Hindlimb muscle (tissue), 1 donor: Measurements from ENCODE around the gene SLC12A3. TPM values are rescaled to one million over a fixed set of nuclear protein-coding genes. Genes with fewer than 3 reads are reported as not detected.
"Not testable (repeated sequence)": the region's sequence is repeated elsewhere in the genome, so short reads cannot be mapped to it uniquely, and the experiment has no call there.

Source experiments
- DNase-seq: peaks from one replicate; pipeline ENCODE4 v3.0.0-alpha.2; 2013
- polyA plus RNA-seq: library from polyadenylated mRNA; unstranded; fragments of 120-200 nt; gene quantifications from one replicate; pipeline ENCODE4 v1.2.1, GENCODE V29; 2013; ENCODE audit not compliant: insufficient read length

SLC12A3 gene
- polyA plus RNA-seq, 1 donor, result 0.05 TPM

- no peak for DNase-seq
Observed at GRCh38 chr16:56848955-56849689, 15.9 kb upstream of the SLC12A3 start.

GRCh38 chr16:56849690-56850680, 15.0 kb upstream of the SLC12A3 start:
- no peak for DNase-seq

GRCh38 chr16:56851671-56852400, 13.2 kb upstream of the SLC12A3 start:
- no peak for DNase-seq

GRCh38 chr16:56852401-56852730, 12.6 kb upstream of the SLC12A3 start:
- no peak for DNase-seq

GRCh38 chr16:56852968-56853367, 12.0 kb upstream of the SLC12A3 start:
- no peak for DNase-seq

DNA sequence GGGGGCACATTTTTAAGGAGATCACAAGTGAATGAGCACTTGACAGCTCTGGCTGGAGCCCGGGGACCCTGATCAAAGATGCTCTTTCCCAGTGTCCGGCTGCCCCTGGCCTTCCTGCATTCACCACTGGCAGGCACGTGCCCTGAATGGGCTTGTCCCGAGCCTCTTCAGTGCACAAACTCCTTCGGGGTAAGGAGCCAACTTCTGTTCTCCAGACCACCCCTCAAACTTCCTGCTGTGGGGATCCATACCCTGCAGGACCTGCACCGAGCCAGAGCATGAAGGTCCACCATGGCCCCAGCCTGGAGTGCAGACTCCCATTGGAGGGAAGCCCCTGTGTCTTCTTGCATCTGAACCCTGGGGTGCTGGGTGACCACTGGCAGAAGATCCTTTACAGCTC, 9.8 kb upstream of the SLC12A3 start:
- no peak for DNase-seq

GRCh38 chr16:56855946-56856345, 9.1 kb upstream of the SLC12A3 start:
- DNase-seq, result no peak

- no peak for DNase-seq
Observed at GRCh38 chr16:56856876-56857447, 8.0 kb upstream of the SLC12A3 start.

DNA sequence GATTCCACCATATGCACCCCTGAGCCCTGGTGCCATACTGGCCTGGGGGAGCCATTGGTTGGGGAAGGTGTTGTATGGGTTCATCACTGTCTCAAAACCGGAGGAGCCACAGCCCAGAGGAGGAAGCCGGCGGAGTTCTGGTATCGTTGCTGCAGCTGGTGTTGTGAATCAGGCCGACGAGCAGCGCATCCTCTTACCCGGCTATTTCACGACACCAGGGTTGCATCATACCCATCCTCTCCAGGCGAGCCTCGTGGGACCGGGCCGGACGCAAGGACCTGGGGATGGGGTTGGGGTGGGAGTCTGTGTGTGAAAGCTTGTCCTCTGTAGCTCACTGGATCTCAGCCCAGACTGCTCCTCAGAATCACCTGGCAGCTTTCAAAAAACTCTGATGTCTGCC, 6.6 kb upstream of the SLC12A3 start:
- DNase-seq, result no peak

GRCh38 chr16:56859636-56860035, 5.4 kb upstream of the SLC12A3 start:
- DNase-seq, result no peak

DNA sequence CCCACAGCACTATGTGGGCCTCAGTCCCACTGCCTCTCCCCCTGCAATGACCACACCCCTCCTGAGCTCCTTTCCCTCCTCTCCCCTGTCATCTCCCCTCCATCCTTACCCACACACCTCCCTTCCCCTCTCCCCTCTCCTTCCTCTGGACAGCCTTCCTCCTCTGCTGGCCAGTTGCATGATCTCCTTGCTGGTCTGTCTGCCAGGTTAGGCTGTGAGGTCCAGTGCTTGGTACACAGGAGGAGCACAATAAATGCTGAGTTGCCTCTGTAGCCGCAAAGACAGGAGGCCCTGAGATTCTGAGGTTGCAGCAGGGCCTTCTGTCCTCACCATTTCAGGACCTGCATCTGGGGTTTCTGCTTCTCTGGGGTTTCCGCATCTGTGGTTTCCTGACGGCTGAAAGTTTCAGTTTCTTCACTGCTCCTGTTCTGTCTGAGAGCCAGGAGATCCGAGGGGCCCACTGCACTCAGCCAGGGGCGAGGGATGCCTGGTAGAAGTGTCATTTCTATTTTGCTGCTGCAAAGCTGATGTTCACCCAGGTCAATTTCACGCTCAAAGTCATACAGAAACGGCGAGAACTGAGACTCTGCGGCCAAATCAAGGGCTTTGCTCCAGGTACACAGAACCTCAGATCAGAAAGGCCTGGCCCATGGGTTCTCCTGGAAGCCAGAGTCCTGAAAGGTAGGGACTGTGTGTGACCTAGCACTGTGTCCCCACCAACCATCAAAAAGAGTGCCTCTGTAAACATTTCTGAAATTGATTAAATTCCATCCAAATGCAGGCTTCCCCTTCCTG, 4.6 kb upstream of the SLC12A3 start:
- no peak for DNase-seq

- no peak for DNase-seq
Observed at GRCh38 chr16:56861092-56861610, 3.9 kb upstream of the SLC12A3 start.

- no peak for DNase-seq
Observed at GRCh38 chr16:56861756-56862155, 3.3 kb upstream of the SLC12A3 start.

- DNase-seq, result no peak
Observed at GRCh38 chr16:56862776-56863175, 2.2 kb upstream of the SLC12A3 start.

- DNase-seq, result no peak
Observed at GRCh38 chr16:56865394-56866062, 521 bp downstream of the SLC12A3 start.

DNA sequence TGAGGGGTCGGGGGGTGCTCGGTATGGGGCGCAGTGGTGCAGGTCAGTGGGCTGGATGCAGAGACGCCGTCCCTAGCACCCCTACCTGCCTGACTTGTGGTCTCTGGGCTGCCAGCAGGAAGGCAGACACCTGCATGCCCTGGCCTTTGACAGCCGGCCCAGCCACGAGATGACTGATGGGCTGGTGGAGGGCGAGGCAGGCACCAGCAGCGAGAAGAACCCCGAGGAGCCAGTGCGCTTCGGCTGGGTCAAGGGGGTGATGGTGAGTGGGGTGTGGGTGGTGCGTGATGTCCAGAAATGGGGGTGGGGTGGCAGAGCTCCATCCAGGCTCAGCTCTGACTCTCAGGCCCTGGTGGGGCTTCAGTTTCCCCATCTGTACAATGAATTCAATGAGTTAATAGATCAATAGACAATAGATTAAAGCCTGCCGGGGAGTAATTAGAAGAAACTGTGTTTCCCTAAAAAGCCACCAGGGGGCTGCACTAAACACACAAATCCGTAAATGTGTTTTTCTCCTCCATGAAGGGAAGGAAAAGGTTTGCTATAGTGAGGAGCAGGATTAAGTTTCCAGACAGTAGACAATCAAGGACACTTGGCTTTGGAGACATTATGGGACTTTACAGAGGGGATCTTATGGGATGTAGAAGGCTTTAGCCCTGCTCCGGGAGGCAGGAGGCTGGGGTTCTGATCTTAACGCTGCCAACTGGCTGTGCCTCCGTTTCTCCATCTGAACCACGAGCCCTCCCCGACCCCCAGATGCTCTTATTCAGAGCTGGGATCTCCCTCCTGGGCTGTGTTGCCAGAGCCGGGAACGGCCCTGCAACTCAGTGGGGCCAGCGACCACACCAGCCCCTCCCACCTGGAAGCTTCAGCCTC, 2.2 kb downstream of the SLC12A3 start:
- peak; percentile 67 for DNase-seq

DNA sequence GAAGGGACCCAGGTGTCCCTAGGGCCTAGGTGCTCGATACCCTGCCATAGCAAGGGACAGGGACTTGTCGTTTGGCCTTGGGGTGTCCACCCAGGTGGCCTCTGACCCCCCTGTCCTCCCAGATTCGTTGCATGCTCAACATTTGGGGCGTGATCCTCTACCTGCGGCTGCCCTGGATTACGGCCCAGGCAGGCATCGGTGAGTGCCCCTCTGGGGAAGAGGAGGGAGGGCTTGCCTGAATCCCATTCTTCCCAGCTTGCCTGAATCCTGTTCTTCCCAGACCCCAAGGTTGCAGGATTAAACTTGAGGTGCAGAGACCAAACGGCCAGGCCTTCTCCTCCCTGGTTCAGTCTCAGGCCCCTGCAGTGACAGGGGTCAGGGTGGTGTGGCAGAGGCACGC, 3.2 kb downstream of the SLC12A3 start:
- no peak for DNase-seq

DNA sequence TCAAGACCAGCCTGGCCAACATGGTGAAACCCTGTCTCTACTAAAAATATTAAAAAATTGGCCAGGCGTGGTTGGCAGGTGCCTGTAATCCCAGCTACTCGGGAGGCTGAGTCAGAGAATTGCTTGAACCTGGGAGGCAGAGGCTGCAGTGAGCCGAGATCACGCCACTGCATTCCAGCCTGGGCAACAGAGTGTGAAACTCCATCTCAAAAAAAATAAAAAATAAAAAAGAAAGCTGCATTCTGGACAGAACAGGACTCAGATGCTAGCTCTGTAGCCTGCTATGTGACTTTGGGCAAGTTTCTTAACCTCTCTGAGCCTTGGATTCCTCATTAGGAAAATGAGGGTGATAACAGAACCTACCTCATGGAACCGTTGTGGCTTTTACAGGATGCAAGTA, 3.8 kb downstream of the SLC12A3 start:
- DNase-seq, result not testable (repeated sequence)

DNA sequence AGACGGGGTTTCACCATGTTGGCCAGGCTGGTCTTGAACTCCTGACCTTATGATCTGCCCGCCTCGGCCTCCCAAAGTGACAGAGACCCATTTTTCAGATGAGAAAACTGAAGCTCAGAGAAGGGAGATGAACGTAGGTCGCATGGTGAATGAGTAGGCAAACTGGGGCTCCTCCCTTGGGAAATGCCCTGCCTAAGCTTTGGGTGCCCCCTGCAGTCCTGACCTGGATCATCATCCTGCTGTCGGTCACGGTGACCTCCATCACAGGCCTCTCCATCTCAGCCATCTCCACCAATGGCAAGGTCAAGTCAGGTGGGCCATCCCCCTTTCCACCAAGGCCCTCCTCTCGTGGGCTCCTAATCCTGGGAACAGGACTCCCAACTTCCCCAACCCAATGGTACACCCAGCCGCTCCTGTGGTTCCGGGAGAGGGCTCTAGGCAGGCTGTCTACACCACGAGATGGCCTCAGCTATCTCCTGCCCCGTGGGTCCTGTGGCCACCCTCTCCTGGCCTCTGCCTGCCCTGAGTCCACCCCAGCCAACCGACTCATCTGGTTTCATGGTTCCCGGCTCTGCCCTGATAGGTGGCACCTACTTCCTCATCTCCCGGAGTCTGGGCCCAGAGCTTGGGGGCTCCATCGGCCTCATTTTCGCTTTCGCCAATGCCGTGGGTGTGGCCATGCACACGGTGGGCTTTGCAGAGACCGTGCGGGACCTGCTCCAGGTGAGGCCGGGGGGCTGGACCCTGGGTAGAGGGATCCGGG, 4.7 kb downstream of the SLC12A3 start:
- DNase-seq, result no peak
